NT2/D1 (cell line): ENCODE measurements around the gene SAMM50.

ENCODE experiments used
- SUZ12 ChIP-seq: IDR thresholded peaks from 2 replicates; pipeline ENCODE4 v1.6.1; 2011; ENCODE audit not compliant: insufficient read length, insufficient read depth; ENCODE audit errors: extremely low read depth
- YY1 ChIP-seq: IDR thresholded peaks from 2 replicates; pipeline ENCODE4 v1.6.1; 2011; ENCODE audit not compliant: insufficient read length, insufficient read depth
- ZNF274 ChIP-seq: IDR thresholded peaks from 2 replicates; pipeline ENCODE4 v1.6.1; 2011; ENCODE audit warnings: mild to moderate bottlenecking, low read depth, low read length

- TF ChIP-seq YY1, result no peak
- no peak for TF ChIP-seq SUZ12
- TF ChIP-seq ZNF274, result no peak
Observed at GRCh38 chr22:43953988-43954785, 1.1 kb upstream of the SAMM50 start.
